B cell (primary cell): Measurements from ENCODE around the gene OXGR1. TPM values are rescaled to one million over a fixed set of nuclear protein-coding genes. Genes with fewer than 3 reads are reported as not detected.

ENCODE experiments used
- ATAC-seq: fragments of 200-7000 bp; cut with Tn5 transposase; one replicate; pipeline ENCODE4 v1.10.0; 2021; ENCODE audit warnings: low read depth, mild to moderate bottlenecking, moderate number of reproducible peaks, moderate library complexity
- CTCF ChIA-PET: fragments of 350-600 bp; sonication (Branson Sonifier 250); formaldehyde crosslinking; loops from one replicate; lab custom pipeline; 2021; ENCODE audit warnings: antibody characterized with exemption, inconsistent platforms; lab: Charles Lee
- POLR2A ChIA-PET: fragments of 350-600 bp; sonication (Branson Sonifier 250); formaldehyde crosslinking; loops from one replicate; lab custom pipeline; 2021; ENCODE audit warnings: antibody characterized with exemption; lab: Charles Lee
- DNase-seq: peaks from one replicate; pipeline ENCODE4 v3.0.0; 2013
- H2AFZ ChIP-seq: 2 replicates; pipeline ENCODE4 v1.6.1; 2012; ENCODE audit warnings: mild to moderate bottlenecking, low read depth, low read length; ENCODE audit not compliant: insufficient read depth, poor library complexity, severe bottlenecking
- H3K27ac ChIP-seq, 2 donors: 1 replicate in 1 of 2; 2 replicates in 1 of 2; pipeline ENCODE4 v1.5.1; 2012 to 2013; ENCODE audit warnings: low read length in 2 of 2, mild to moderate bottlenecking in 2 of 2, moderate library complexity in 1 of 2
- H3K27me3 ChIP-seq, 4 experiments: fragments of 200-600 bp in 1 of 4; sonication (generic) in 1 of 4; replicated peaks in 1 of 4; 1 replicate in 2 of 4; 2 replicates in 2 of 4; pipeline versions ENCODE4 v1.6.1 to v1.7.0; 2013 to 2016; ENCODE audit warnings: low read length in 3 of 4, mild to moderate bottlenecking in 2 of 4, mixed read lengths in 1 of 4, moderate library complexity in 1 of 4; ENCODE audit not compliant: insufficient read depth in 4 of 4, control insufficient read depth in 3 of 4; ENCODE audit errors: control extremely low read depth in 1 of 4
- H3K36me3 ChIP-seq, 2 experiments: replicated peaks in 1 of 2; 1 replicate in 1 of 2; 2 replicates in 1 of 2; pipeline versions ENCODE4 v1.6.1 to v1.7.1; 2013; ENCODE audit warnings: low read length in 1 of 2; ENCODE audit not compliant: insufficient read depth in 2 of 2, control insufficient read depth in 1 of 2; ENCODE audit errors: control extremely low read depth in 1 of 2, extremely low read depth in 1 of 2
- H3K4me1 ChIP-seq, 2 donors: fragments of 200-600 bp in 1 of 2; sonication (generic) in 1 of 2; 1 replicate in 1 of 2; 2 replicates in 1 of 2; pipeline versions ENCODE4 v1.5.1 to v1.6.1; 2013 to 2017; ENCODE audit warnings: low read length in 2 of 2; ENCODE audit not compliant: control insufficient read depth in 2 of 2, insufficient read depth in 2 of 2
- H3K4me2 ChIP-seq: replicated peaks from 2 replicates; pipeline ENCODE3; 2012; ENCODE audit warnings: mild to moderate bottlenecking, low read depth, low read length; ENCODE audit not compliant: poor library complexity, severe bottlenecking
- H3K4me3 ChIP-seq, 5 experiments: fragments of 200-600 bp in 1 of 5; sonication (generic) in 1 of 5; 1 replicate in 3 of 5; 2 replicates in 2 of 5; pipeline versions ENCODE4 v1.5.1 to v1.7.0; 2011 to 2016; ENCODE audit warnings: low read length in 4 of 5, mild to moderate bottlenecking in 4 of 5, low read depth in 2 of 5, control low read depth in 1 of 5, moderate library complexity in 1 of 5; ENCODE audit not compliant: insufficient read depth in 1 of 5; ENCODE audit errors: control extremely low read depth in 1 of 5, extremely low read depth in 1 of 5
- H3K79me2 ChIP-seq: fragments of 200-600 bp; sonication (generic); one replicate; pipeline ENCODE4 v1.6.0; 2016; ENCODE audit warnings: low read length; ENCODE audit not compliant: control insufficient read depth, insufficient read depth
- H3K9ac ChIP-seq: fragments of 200-600 bp; sonication (generic); 2 replicates; pipeline ENCODE4 v1.6.1; 2017; ENCODE audit warnings: mild to moderate bottlenecking, low read length, moderate library complexity
- H3K9me3 ChIP-seq, 3 donors: one replicate each; pipeline versions ENCODE4 v1.6.1 to v1.7.1; 2013; ENCODE audit warnings: low read length in 2 of 3; ENCODE audit not compliant: control insufficient read depth in 2 of 3, insufficient read depth in 1 of 3; ENCODE audit errors: control extremely low read depth in 1 of 3
- H4K20me1 ChIP-seq: 2 replicates; pipeline ENCODE4 v1.6.0; 2012; ENCODE audit warnings: mild to moderate bottlenecking, low read length; ENCODE audit not compliant: insufficient read depth, control insufficient read depth, poor library complexity, severe bottlenecking
- H3K27ac Mint-ChIP-seq: one replicate; pipeline ENCODE4 v1.8.0; 2021; ENCODE audit warnings: mixed read lengths
- H3K27me3 Mint-ChIP-seq: one replicate; pipeline ENCODE4 v1.8.0; 2021; ENCODE audit warnings: mixed read lengths
- H3K4me1 Mint-ChIP-seq: one replicate; pipeline ENCODE4 v1.8.0; 2021; ENCODE audit warnings: mixed read lengths
- H3K4me3 Mint-ChIP-seq: one replicate; pipeline ENCODE4 v1.8.0; 2021; ENCODE audit warnings: mixed read lengths
- H3K9me3 Mint-ChIP-seq: one replicate; pipeline ENCODE4 v1.8.0; 2022; ENCODE audit warnings: mixed read lengths; ENCODE audit not compliant: insufficient read depth
- EZH2 ChIP-seq: IDR thresholded peaks from 2 replicates; pipeline ENCODE4 v1.6.1; 2012; ENCODE audit warnings: borderline replicate concordance, low read depth, mild to moderate bottlenecking, moderate library complexity, low read length; ENCODE audit not compliant: insufficient read depth, poor library complexity, severe bottlenecking
- WGBS: methylation state at CpG from one replicate; pipeline ENCODE4 v1.1.5; 2013; ENCODE audit warnings: missing lambda C conversion rate; ENCODE audit not compliant: insufficient coverage; 5-methylcytosine and 5-hydroxymethylcytosine counted together
- intact Hi-C: fragments of 100-400 bp; cut with micrococcal nuclease; formaldehyde crosslinking; loops from one replicate; pipeline ENCODE4 v1.10.0; 2022
- polyA plus RNA-seq: library from polyadenylated mRNA; depleted of rRNA; stranded (reverse); fragments of >200 nt; gene quantifications from 2 replicates; pipeline ENCODE4 v1.2.3, GENCODE V29; 2012
- total RNA-seq, 2 donors: library from RNA; stranded (reverse); fragments of 120-200 nt in 1 of 2; gene quantifications; 1 replicate in 1 of 2; 2 replicates in 1 of 2; pipeline versions ENCODE4 v1.2.3 to v1.2.4, GENCODE V29; 2013 to 2022
- TF ChIP-seq, protein P1 (sequence below): fragments of 200-600 bp; IDR thresholded peaks from one replicate; pipeline ENCODE4 v1.8.0; 2022; ENCODE audit warnings: antibody characterized with exemption, mild to moderate bottlenecking

Gene OXGR1
- total and polyA plus RNA-seq, 2 donors (not counting 1 experiment from before 2014, with no cell fraction given): not detected

DNA sequence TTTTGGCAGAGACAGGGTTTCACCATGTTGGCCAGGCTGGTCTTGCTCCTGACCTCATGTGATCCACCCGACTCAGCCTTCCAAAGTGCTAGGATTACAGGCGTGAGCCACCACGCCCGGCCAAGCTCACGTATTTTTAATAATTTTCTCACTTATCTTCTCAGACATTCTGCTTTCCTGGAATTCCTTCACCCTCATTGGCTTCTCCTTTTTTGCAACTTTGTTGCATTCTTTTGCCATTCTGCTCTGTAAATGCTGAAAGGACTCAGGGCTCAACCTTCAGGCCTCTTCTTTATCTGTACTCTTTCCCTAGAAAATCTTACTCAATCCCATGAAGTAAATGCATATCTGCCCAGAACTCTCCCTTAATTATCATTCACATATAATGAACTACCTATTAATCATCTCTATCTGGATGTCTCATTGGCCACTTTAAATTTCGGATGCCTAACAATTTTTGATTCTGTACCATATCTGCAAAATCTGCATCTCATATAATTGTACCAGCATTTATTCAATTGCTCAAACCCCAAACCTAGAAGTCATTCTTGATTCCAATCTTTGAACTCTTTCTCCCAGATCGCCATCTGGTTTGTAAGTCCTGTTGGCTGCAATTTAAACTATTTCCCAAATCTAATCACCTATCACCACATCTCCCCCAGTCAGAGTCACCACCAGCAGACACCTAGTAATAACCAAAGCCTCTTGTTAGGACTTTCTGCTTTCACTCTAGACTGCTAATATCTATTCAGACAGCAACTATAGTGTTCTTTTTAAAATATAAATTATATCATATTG lies 18.2 kb upstream of the OXGR1 start:
- Histone ChIP-seq H3K79me2 (no peaks in the 10 kb centered on the region), H4K20me1 (no peaks in the 10 kb centered on the region), H3K4me1 (no peaks in the 10 kb centered on the region), H2AFZ (no peak overlapping the region), H3K27me3 (peaks cover 0 to 5% (median under 1%) of the 10 kb centered on the region in 4 experiments), H3K27ac (no peak overlapping the region), H3K36me3 (no peaks in the 10 kb centered on the region), H3K9ac (no peak overlapping the region), H3K9me3 (peaks cover 0 to 2% (median 0%) of the 10 kb centered on the region in 3 donors), H3K4me2 (no peak overlapping the region), H3K4me3 (no peak overlapping the region)
- intact Hi-C loops: no loop called here
- H3K27me3 Mint-ChIP-seq: peaks cover 16% of the 10 kb centered on the region
- no peaks in the 10 kb centered on the region for H3K9me3 Mint-ChIP-seq
- DNase-seq (no peak), ATAC-seq (no peak)
- POLR2A ChIA-PET: no interaction called here
- no peak overlapping the region for H3K27ac Mint-ChIP-seq
- CTCF ChIA-PET: no interaction called here
- no peak overlapping the region for H3K4me3 Mint-ChIP-seq
- WGBS: 90% methylated on average over 7 of the region's 7 CpGs
- no peak for TF ChIP-seq EZH2
- TF ChIP-seq, protein P1, sequence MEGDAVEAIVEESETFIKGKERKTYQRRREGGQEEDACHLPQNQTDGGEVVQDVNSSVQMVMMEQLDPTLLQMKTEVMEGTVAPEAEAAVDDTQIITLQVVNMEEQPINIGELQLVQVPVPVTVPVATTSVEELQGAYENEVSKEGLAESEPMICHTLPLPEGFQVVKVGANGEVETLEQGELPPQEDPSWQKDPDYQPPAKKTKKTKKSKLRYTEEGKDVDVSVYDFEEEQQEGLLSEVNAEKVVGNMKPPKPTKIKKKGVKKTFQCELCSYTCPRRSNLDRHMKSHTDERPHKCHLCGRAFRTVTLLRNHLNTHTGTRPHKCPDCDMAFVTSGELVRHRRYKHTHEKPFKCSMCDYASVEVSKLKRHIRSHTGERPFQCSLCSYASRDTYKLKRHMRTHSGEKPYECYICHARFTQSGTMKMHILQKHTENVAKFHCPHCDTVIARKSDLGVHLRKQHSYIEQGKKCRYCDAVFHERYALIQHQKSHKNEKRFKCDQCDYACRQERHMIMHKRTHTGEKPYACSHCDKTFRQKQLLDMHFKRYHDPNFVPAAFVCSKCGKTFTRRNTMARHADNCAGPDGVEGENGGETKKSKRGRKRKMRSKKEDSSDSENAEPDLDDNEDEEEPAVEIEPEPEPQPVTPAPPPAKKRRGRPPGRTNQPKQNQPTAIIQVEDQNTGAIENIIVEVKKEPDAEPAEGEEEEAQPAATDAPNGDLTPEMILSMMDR: no peak
- H3K4me1 Mint-ChIP-seq: peaks cover 2% of the 10 kb centered on the region

DNA sequence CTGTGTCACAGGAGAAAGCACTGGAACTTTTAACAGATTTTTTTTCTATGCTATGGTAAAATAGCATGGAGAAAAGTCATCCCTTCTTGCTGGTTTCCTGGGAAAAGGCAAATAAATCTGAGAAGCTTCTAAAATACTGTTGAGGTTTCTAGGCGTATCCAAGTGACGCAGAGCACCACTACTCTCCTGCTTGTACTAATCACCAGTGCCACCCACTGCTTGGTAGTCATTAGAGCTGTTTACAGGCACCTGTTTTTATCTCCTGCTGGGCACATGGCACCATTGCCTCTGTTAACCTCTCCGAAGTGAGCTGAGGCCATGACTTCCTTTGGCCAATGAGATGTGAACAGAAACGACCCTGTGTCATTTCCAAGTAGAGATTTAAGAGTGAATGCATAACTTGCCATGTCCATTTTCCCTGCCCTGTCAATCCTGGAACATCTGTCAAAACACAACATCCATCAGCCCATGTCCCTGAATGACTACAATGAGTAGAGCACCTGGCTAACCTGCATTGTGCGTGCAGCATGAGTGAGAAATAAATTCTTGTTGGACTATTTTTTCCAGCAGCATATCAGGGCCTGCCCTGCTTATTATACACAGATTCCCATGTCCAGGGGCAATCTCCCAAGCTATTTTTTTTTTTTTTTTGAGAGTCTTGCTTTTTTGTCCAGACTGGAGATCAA lies 17.3 kb upstream of the OXGR1 start:
- no peaks in the 10 kb centered on the region for H3K4me1 ChIP-seq
- no peaks in the 10 kb centered on the region for H4K20me1 ChIP-seq
- no peak overlapping the region for H3K4me3 ChIP-seq
- peaks cover 0 to 5% (median 0%) of the 10 kb centered on the region in 4 experiments for H3K27me3 ChIP-seq
- no peaks in the 10 kb centered on the region for H3K79me2 ChIP-seq
- H3K4me2 ChIP-seq: no peak overlapping the region
- peaks cover 0 to 2% (median 0%) of the 10 kb centered on the region in 3 donors for H3K9me3 ChIP-seq
- Mint-ChIP-seq H3K27ac (no peak overlapping the region), H3K4me3 (no peak overlapping the region), H3K9me3 (no peaks in the 10 kb centered on the region), H3K27me3 (peaks cover 16% of the 10 kb centered on the region), H3K4me1 (peaks cover 2% of the 10 kb centered on the region)
- no peaks in the 10 kb centered on the region for H3K36me3 ChIP-seq
- H3K9ac ChIP-seq: no peak overlapping the region
- ChIA-PET POLR2A (no interaction called here), CTCF (no interaction called here)
- no peak overlapping the region for H3K27ac ChIP-seq
- 95% methylated on average over 3 of the region's 5 CpGs for WGBS
- ATAC-seq (no peak), DNase-seq (no peak)
- intact Hi-C loops: no loop called here
- no peak overlapping the region for H2AFZ ChIP-seq
- TF ChIP-seq EZH2: no peak
- TF ChIP-seq, protein P1: no peak
